GM23338 (cell line): Measurements from ENCODE around the gene TNFRSF8. TPM values are rescaled to one million over a fixed set of nuclear protein-coding genes. Genes with fewer than 3 reads are reported as not detected.

Experiments
- ATAC-seq: fragments of 200-7000 bp; cut with Tn5 transposase; 3 replicates; pipeline ENCODE4 v1.9.1; 2020
- DNase-seq: peaks from one replicate; pipeline ENCODE4 v3.0.0-alpha.2; 2015; ENCODE audit warnings: low spot score
- H2AFZ ChIP-seq: fragments of 200-600 bp; sonication (generic); 2 replicates; pipeline ENCODE4 v1.8.0; 2016; ENCODE audit warnings: antibody characterized with exemption, mild to moderate bottlenecking, moderate library complexity
- H3F3A ChIP-seq: fragments of 200-600 bp; sonication (generic); replicated peaks from 2 replicates; pipeline ENCODE4 v1.8.0; 2017; ENCODE audit warnings: antibody characterized with exemption, mixed run types, low read depth
- H3K27ac ChIP-seq: fragments of 200-600 bp; sonication (generic); 2 replicates; pipeline ENCODE4 v1.6.1; 2016; ENCODE audit warnings: low read depth
- H3K27me3 ChIP-seq: fragments of 200-600 bp; sonication (generic); 2 replicates; pipeline ENCODE4 v1.8.0; 2016; ENCODE audit warnings: mild to moderate bottlenecking, mixed run types, moderate library complexity; ENCODE audit not compliant: insufficient read depth
- H3K36me3 ChIP-seq: fragments of 200-600 bp; sonication (generic); 2 replicates; pipeline ENCODE4 v1.8.0; 2016; ENCODE audit warnings: mild to moderate bottlenecking; ENCODE audit not compliant: insufficient read depth
- H3K4me1 ChIP-seq: fragments of 200-600 bp; sonication (generic); 2 replicates; pipeline ENCODE4 v1.8.0; 2016; ENCODE audit warnings: mild to moderate bottlenecking, moderate library complexity; ENCODE audit not compliant: insufficient read depth
- H3K4me2 ChIP-seq: fragments of 200-600 bp; sonication (generic); 2 replicates; pipeline ENCODE4 v1.7.1; 2017; ENCODE audit warnings: mixed run types
- H3K4me3 ChIP-seq: fragments of 200-600 bp; sonication (generic); 2 replicates; pipeline ENCODE4 v1.6.1; 2016; ENCODE audit warnings: mixed run types
- H3K79me2 ChIP-seq: fragments of 200-600 bp; sonication (generic); replicated peaks from 2 replicates; pipeline ENCODE4 v1.8.0; 2017; ENCODE audit warnings: mild to moderate bottlenecking; ENCODE audit not compliant: insufficient read depth
- H3K9me2 ChIP-seq: fragments of 200-600 bp; sonication (generic); 2 replicates; pipeline ENCODE4 v1.8.0; 2017; ENCODE audit not compliant: insufficient read depth
- H4K20me1 ChIP-seq: fragments of 200-600 bp; sonication (generic); replicated peaks from 2 replicates; pipeline ENCODE4 v1.8.0; 2017; ENCODE audit warnings: mild to moderate bottlenecking; ENCODE audit not compliant: insufficient read depth
- H3K27ac Mint-ChIP-seq: 2 replicates; pipeline ENCODE4 v1.8.0; 2020; ENCODE audit warnings: inconsistent platforms, mild to moderate bottlenecking, moderate library complexity, mixed read lengths
- H3K27me3 Mint-ChIP-seq: 3 replicates; pipeline ENCODE4 v1.8.0; 2022; ENCODE audit warnings: low read depth, mild to moderate bottlenecking, moderate library complexity, mixed read lengths, inconsistent platforms; ENCODE audit not compliant: insufficient read depth, poor library complexity
- H3K36me3 Mint-ChIP-seq: 3 replicates; pipeline ENCODE4 v1.8.0; 2021; ENCODE audit warnings: low read depth, mild to moderate bottlenecking, inconsistent platforms, moderate library complexity, mixed read lengths
- H3K4me1 Mint-ChIP-seq: 3 replicates; pipeline ENCODE4 v1.8.0; 2020; ENCODE audit warnings: mild to moderate bottlenecking, inconsistent platforms, mixed read lengths
- H3K4me3 Mint-ChIP-seq: 3 replicates; pipeline ENCODE4 v1.8.0; 2021; ENCODE audit warnings: moderate library complexity, mild to moderate bottlenecking, inconsistent platforms, mixed read lengths
- H3K9me3 Mint-ChIP-seq: 3 replicates; pipeline ENCODE4 v1.8.0; 2020; ENCODE audit warnings: moderate library complexity, mild to moderate bottlenecking, inconsistent platforms, mixed read lengths
- CREB1 ChIP-seq: fragments of 250-450 bp; sonication (Bioruptor Pico); IDR thresholded peaks from 2 replicates; pipeline ENCODE4 v1.5.0; 2020; ENCODE audit warnings: low read depth, mild to moderate bottlenecking, moderate library complexity
- CTCF ChIP-seq, 2 experiments: fragments of 200-600 bp in 1 of 2; sonication (generic) in 1 of 2; conservative IDR thresholded peaks; 2 replicates each; pipeline versions ENCODE4 v1.5.1 to v1.6.1; 2016 to 2017; ENCODE audit warnings: antibody characterized with exemption in 2 of 2, low read depth in 2 of 2, mild to moderate bottlenecking in 2 of 2, moderate library complexity in 1 of 2
- ETS1 ChIP-seq: IDR thresholded peaks from 2 replicates; pipeline ENCODE4 v1.6.1; 2016; ENCODE audit warnings: antibody characterized with exemption
- EZH2 ChIP-seq: fragments of 200-600 bp; sonication (generic); IDR thresholded peaks from one replicate; pipeline ENCODE4 v1.8.0; 2017; ENCODE audit warnings: antibody characterized with exemption, mild to moderate bottlenecking, low read depth; ENCODE audit not compliant: unreplicated experiment
- EZH2phosphoT487 ChIP-seq: fragments of 200-600 bp; sonication (generic); IDR thresholded peaks from one replicate; pipeline ENCODE4 v1.8.1; 2018; ENCODE audit warnings: antibody characterized with exemption; ENCODE audit not compliant: unreplicated experiment
- JUNB ChIP-seq: IDR thresholded peaks from one replicate; pipeline ENCODE4 v1.6.1; 2016; ENCODE audit warnings: antibody characterized with exemption; ENCODE audit not compliant: unreplicated experiment
- NANOG ChIP-seq: IDR thresholded peaks from 2 replicates; pipeline ENCODE4 v1.6.1; 2016; ENCODE audit warnings: antibody characterized with exemption, borderline replicate concordance
- POLR2AphosphoS5 ChIP-seq: IDR thresholded peaks from 2 replicates; pipeline ENCODE4 v1.6.1; 2016; ENCODE audit warnings: antibody characterized with exemption, low read depth
- REST ChIP-seq: IDR thresholded peaks from one replicate; pipeline ENCODE4 v1.6.1; 2018; ENCODE audit warnings: antibody characterized with exemption; ENCODE audit not compliant: unreplicated experiment
- STAT1 ChIP-seq: IDR thresholded peaks from one replicate; pipeline ENCODE4 v1.6.1; 2016; ENCODE audit warnings: antibody characterized with exemption; ENCODE audit not compliant: unreplicated experiment
- ZNF331 ChIP-seq: fragments of 250-450 bp; sonication (Bioruptor Pico); IDR thresholded peaks from 2 replicates; pipeline ENCODE4 v1.5.0; 2020; ENCODE audit warnings: low read depth, mild to moderate bottlenecking, moderate library complexity
- polyA plus RNA-seq: library from polyadenylated mRNA; unstranded; fragments of >200 nt; fragmentation: Nextera tagmentation; extraction: Ambion mirVana; gene quantifications from 2 replicates; pipeline ENCODE4 v1.2.1, GENCODE V29; 2016
- total RNA-seq: library from RNA; depleted of rRNA; stranded (reverse); fragments of >200 nt; shearing (Covaris generic); gene quantifications from 2 replicates; pipeline ENCODE4 v1.2.3, GENCODE V29; 2014

The TNFRSF8 gene
- total and polyA plus RNA-seq, 2 experiments from 2014 or later, result 11.7 to 28.2 TPM

- TF ChIP-seq CTCF (conservative IDR thresholded peaks at IDR 0.05; ENCODE audit: low read depth in 2 of 2) (no peak), JUNB (no peak), NANOG (no peak), CREB1 (CRISPR knock-in tag) (no peak), ETS1 (no peak), POLR2AphosphoS5 (no peak), STAT1 (no peak), EZH2 (no peak), ZNF331 (CRISPR knock-in tag) (no peak), EZH2phosphoT487 (no peak)
Measured at GRCh38 chr1:12159816-12160215, 96.7 kb downstream of the TNFRSF8 start (continued).

- Mint-ChIP-seq H3K4me1 (peaks cover 20% of the 10 kb centered on the region), H3K36me3 (no peaks in the 10 kb centered on the region), H3K27me3 (peaks cover 5% of the 10 kb centered on the region), H3K9me3 (no peaks in the 10 kb centered on the region), H3K4me3 (no peak overlapping the region), H3K27ac (no peak overlapping the region)
- Histone ChIP-seq H3K27me3 (peaks cover 9% of the 10 kb centered on the region), H3K36me3 (no peaks in the 10 kb centered on the region), H3K9me2 (no peaks in the 10 kb centered on the region), H2AFZ (no peak overlapping the region), H3K27ac (no peak overlapping the region), H4K20me1 (no peaks in the 10 kb centered on the region), H3F3A (no peaks in the 10 kb centered on the region), H3K79me2 (no peaks in the 10 kb centered on the region), H3K4me3 (no peak overlapping the region), H3K4me2 (no peak overlapping the region), H3K4me1 (peaks cover 18% of the 10 kb centered on the region)
- DNase-seq (no peak), ATAC-seq (no peak)
- TF ChIP-seq STAT1, result no peak
- no peak for TF ChIP-seq EZH2phosphoT487
- no peak for TF ChIP-seq REST
- no peak for TF ChIP-seq ETS1
- TF ChIP-seq EZH2, result no peak
- TF ChIP-seq POLR2AphosphoS5, result no peak
Measured at GRCh38 chr1:12161324-12161661, 98.2 kb downstream of the TNFRSF8 start.
